ENCODE measurements around the gene OR51F2. TPM values are rescaled to one million over a fixed set of nuclear protein-coding genes. Genes with fewer than 3 reads are reported as not detected.
"Not testable (repeated sequence)": the region's sequence is repeated elsewhere in the genome, so short reads cannot be mapped to it uniquely, and the experiment has no call there.

OR51F2 gene
- total RNA-seq, 2 experiments from 2014 or later = not detected

DNA sequence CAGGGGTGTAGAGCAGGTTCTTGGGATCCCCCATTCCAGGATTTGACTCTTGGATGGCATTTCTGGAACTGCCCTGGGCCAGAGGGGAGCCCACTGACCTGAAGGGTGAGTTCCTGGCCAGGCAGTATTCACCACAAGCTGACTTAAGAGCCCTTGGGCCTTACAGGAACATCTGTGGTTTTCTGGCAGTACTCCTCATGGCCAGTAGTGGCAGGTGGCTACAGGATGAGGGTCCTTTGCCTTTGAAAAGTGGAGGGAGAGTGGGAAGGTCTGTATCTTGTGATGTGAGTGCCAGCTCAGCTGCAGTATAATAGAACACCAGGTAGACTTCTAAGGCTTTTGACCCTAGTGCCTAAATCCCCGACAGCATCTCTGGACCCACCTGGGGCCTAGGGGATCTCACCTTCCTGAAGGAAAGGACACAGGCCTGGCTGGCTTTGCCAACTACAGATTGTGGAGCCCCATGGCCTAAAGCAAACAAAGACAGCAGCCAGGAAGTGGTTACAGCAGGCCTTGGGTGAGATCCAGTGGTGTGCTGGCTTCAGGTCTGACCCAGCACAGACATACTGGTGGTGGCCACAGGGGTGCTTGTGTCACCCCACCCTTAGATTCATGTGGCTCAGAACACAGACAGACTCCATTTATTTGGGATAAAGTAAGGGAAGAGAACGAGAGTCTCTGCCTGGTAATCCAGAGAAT is 18.9 kb downstream of the OR51F2 start:
- ChIA-PET CTCF (ENCODE audit: unreplicated experiment) (no interaction called here), POLR2A (interaction anchor here (0.6 kb wide), 1 partner anchor 27 kb away, joined by 6 read pairs; no protein-coding TSS in a partner anchor)
- BruUV-seq (replicated peaks) = no TSS peak
- Histone ChIP-seq H4K20me1 (ENCODE audit: insufficient read depth, low read length) (no peaks in the 10 kb centered on the region), H3K4me2 (ENCODE audit: low read length) (no peak overlapping the region), H3K27ac (ENCODE audit: low read depth, low read length, poor library complexity, severe bottlenecking) (no peak overlapping the region), H3K36me3 (ENCODE audit: insufficient read depth, low read length) (no peaks in the 10 kb centered on the region), H3K4me1 (ENCODE audit: insufficient read depth, low read length, poor library complexity, severe bottlenecking) (no peaks in the 10 kb centered on the region), H3K4me3 (ENCODE audit: low read depth, low read length, poor library complexity, severe bottlenecking) (no peak overlapping the region), H3K79me2 (ENCODE audit: insufficient read depth, low read depth, low read length) (no peaks in the 10 kb centered on the region), H2AFZ (ENCODE audit: low read length) (no peak overlapping the region), H3K9me3 (ENCODE audit: low read length) (no peaks in the 10 kb centered on the region), H3K9me2 (ENCODE audit: insufficient read depth, low read length) (no peaks in the 10 kb centered on the region)
- TF ChIP-seq EZH2phosphoT487 (IDR thresholded peaks at IDR 0.05; ENCODE audit: borderline replicate concordance, low read depth, low read length) = no peak
- TF ChIP-seq, protein P1, sequence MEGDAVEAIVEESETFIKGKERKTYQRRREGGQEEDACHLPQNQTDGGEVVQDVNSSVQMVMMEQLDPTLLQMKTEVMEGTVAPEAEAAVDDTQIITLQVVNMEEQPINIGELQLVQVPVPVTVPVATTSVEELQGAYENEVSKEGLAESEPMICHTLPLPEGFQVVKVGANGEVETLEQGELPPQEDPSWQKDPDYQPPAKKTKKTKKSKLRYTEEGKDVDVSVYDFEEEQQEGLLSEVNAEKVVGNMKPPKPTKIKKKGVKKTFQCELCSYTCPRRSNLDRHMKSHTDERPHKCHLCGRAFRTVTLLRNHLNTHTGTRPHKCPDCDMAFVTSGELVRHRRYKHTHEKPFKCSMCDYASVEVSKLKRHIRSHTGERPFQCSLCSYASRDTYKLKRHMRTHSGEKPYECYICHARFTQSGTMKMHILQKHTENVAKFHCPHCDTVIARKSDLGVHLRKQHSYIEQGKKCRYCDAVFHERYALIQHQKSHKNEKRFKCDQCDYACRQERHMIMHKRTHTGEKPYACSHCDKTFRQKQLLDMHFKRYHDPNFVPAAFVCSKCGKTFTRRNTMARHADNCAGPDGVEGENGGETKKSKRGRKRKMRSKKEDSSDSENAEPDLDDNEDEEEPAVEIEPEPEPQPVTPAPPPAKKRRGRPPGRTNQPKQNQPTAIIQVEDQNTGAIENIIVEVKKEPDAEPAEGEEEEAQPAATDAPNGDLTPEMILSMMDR (conservative IDR thresholded peaks at IDR 0.05; ENCODE audit: low read length) = no peak
- no peak for DNase-seq (ENCODE audit: low spot score)
- intact Hi-C loops (cut with micrococcal nuclease; ENCODE audit: unreplicated experiment) = no loop called here

DNA sequence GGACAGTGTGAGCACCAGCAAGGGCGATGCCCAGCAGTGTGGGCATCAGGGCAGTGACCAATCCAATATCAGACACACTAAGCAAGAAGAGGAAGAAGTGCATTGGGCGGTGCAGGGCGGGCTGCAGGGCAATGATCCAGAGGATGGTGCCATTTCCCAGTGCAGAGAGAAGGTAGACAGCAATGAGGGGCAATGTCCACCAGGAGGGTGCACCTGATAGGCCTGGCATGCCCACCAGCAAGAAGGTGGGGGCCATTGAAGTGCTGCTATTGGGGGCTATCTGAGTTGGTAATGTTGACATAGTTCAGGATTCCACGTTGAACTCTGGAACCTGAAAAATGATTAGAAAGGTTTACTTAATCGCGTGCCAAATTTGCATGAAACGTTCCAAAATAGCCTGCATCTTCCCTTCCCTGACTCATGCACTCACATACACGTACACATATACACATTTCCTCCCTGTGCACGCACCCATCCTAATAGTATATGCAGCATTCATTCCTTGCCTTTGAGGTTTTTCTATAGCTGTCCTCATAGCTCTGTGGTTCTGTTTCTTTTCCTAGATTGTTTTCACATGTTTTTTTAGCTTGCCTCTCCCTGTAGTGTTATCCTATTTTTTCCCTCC is 27.9 kb downstream of the OR51F2 start, which contains the start of gene OR51S1:
OR51S1 (minus strand) TSS at position 301 of the 625 bp plus-strand sequence; CDS start at position 301, 0 bp downstream.
- H3K79me2 ChIP-seq (ENCODE audit: insufficient read depth, low read depth, low read length) = no peaks in the 10 kb centered on the region
- BruUV-seq (replicated peaks) = no TSS peak
- no peak for DNase-seq (ENCODE audit: low spot score)
- CTCF ChIA-PET (ENCODE audit: unreplicated experiment) = no interaction called here
- no peaks in the 10 kb centered on the region for H3K4me1 ChIP-seq (ENCODE audit: insufficient read depth, low read length, poor library complexity, severe bottlenecking)
- intact Hi-C loops (cut with micrococcal nuclease; ENCODE audit: unreplicated experiment) = no loop called here
- H3K36me3 ChIP-seq (ENCODE audit: insufficient read depth, low read length) = no peaks in the 10 kb centered on the region
- H3K9me3 ChIP-seq (ENCODE audit: low read length) = no peaks in the 10 kb centered on the region
- no peaks in the 10 kb centered on the region for H3K9me2 ChIP-seq (ENCODE audit: insufficient read depth, low read length)
- H4K20me1 ChIP-seq (ENCODE audit: insufficient read depth, low read length) = no peaks in the 10 kb centered on the region
- H3K4me3 ChIP-seq (ENCODE audit: low read depth, low read length, poor library complexity, severe bottlenecking) = no peak within 1 kb of the TSS
- H3K27ac ChIP-seq (ENCODE audit: low read depth, low read length, poor library complexity, severe bottlenecking) = no peak within 1 kb of the TSS
- H3K4me2 ChIP-seq (ENCODE audit: low read length) = no peak within 1 kb of the TSS
- POLR2A ChIA-PET = interaction anchor here (1.0 kb wide), 1 partner anchor 13 kb away, joined by 4 read pairs; no protein-coding TSS in a partner anchor
- H2AFZ ChIP-seq (ENCODE audit: low read length) = no peak within 1 kb of the TSS
- TF ChIP-seq, protein P1 (conservative IDR thresholded peaks at IDR 0.05; ENCODE audit: low read length) = no peak
- no peak for TF ChIP-seq EZH2phosphoT487 (IDR thresholded peaks at IDR 0.05; ENCODE audit: borderline replicate concordance, low read depth, low read length)

DNA sequence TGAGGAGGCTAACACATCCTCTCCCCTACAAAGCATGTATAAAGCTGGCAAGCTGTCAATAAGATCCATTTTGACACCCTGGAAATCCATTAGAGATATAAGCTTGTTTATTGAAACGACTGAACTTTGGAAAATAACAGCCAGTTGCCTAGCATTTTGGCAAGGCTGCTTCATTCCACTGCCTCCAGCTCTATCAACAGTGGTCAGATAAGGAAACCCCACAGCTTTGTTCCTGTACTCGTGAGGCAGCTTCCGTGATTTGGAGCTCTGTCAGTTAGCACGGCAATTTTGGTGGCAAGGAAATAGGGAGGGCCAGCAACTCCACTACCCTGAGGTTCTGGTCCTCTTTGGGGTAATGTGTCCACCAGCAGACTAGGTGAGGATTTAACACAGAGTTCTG is 29.9 kb downstream of the OR51F2 start:
- Histone ChIP-seq H2AFZ (ENCODE audit: low read length) (no peak overlapping the region), H3K79me2 (ENCODE audit: insufficient read depth, low read depth, low read length) (no peaks in the 10 kb centered on the region), H3K36me3 (ENCODE audit: insufficient read depth, low read length) (no peaks in the 10 kb centered on the region), H4K20me1 (ENCODE audit: insufficient read depth, low read length) (no peaks in the 10 kb centered on the region), H3K9me3 (ENCODE audit: low read length) (no peaks in the 10 kb centered on the region), H3K27ac (ENCODE audit: low read depth, low read length, poor library complexity, severe bottlenecking) (no peak overlapping the region), H3K4me1 (ENCODE audit: insufficient read depth, low read length, poor library complexity, severe bottlenecking) (no peaks in the 10 kb centered on the region), H3K4me3 (ENCODE audit: low read depth, low read length, poor library complexity, severe bottlenecking) (no peak overlapping the region), H3K4me2 (ENCODE audit: low read length) (no peak overlapping the region), H3K9me2 (ENCODE audit: insufficient read depth, low read length) (no peaks in the 10 kb centered on the region)
- no TSS peak for BruUV-seq (replicated peaks)
- TF ChIP-seq, protein P1 (conservative IDR thresholded peaks at IDR 0.05; ENCODE audit: low read length) = no peak
- no peak for TF ChIP-seq EZH2phosphoT487 (IDR thresholded peaks at IDR 0.05; ENCODE audit: borderline replicate concordance, low read depth, low read length)
- ChIA-PET CTCF (ENCODE audit: unreplicated experiment) (no interaction called here), POLR2A (no interaction called here)
- intact Hi-C loops (cut with micrococcal nuclease; ENCODE audit: unreplicated experiment) = no loop called here
- DNase-seq (ENCODE audit: low spot score) = no peak

DNA sequence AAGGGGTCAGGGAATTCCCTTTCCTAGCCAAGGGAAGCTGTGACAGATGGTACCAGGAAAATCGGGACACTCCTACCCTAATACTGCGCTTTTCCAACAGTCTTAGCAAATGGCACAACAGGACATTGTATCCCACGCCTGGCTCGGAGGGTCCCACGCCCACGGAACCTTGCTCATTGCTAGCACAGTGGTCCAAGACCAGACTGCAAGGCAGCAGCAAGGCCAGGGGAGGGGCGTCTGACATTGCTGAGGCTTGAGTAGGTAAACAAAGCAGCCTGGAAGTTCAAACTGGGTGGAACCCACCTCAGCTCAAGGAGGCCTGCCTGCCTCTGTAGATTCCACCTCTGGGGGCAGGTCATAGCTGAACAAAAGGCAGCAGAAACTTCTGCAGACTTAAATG is 33.2 kb downstream of the OR51F2 start:
- H3K4me3 ChIP-seq (ENCODE audit: low read depth, low read length, poor library complexity, severe bottlenecking); H3K9me3 ChIP-seq (ENCODE audit: low read length); BruUV-seq (replicated peaks); DNase-seq (ENCODE audit: low spot score); H3K79me2 ChIP-seq (ENCODE audit: insufficient read depth, low read depth, low read length); intact Hi-C loops (cut with micrococcal nuclease; ENCODE audit: unreplicated experiment); POLR2A ChIA-PET; H3K36me3 ChIP-seq (ENCODE audit: insufficient read depth, low read length); H3K4me2 ChIP-seq (ENCODE audit: low read length); CTCF ChIA-PET (ENCODE audit: unreplicated experiment); H3K27ac ChIP-seq (ENCODE audit: low read depth, low read length, poor library complexity, severe bottlenecking); H2AFZ ChIP-seq (ENCODE audit: low read length); H3K9me2 ChIP-seq (ENCODE audit: insufficient read depth, low read length); H3K4me1 ChIP-seq (ENCODE audit: insufficient read depth, low read length, poor library complexity, severe bottlenecking); H4K20me1 ChIP-seq (ENCODE audit: insufficient read depth, low read length): not testable (repeated sequence)

All from OCI-LY7 (cell line).